ENCODE data around the gene DPY30. TPM values are rescaled to one million over a fixed set of nuclear protein-coding genes. Genes with fewer than 3 reads are reported as not detected.

Gene DPY30
- total RNA-seq, 1 donor from 2014 or later = 65.5 TPM

DNA sequence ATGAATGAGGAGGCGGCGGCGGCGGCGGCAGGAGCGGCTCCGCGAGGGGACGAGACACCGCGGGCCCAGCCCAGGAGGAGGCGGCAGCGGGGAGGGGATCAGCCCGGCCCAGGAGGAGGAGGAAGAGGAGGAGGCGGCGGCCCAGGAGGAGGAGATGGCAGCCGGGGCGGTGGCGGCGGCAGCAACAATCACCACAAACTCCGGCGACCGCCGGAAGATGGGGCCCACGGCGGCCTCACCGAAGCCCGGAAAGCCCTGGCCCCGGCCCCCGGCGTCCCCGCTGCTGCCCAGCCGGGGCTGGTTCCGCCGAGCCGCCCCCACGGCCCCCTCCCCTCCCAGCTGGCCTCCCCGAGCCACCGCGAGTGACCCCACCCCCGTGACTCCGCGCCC is 29.3 kb downstream of the DPY30 start:
- intact Hi-C loops (cut with micrococcal nuclease) = loop anchor here (2.0 kb wide), 1 partner anchor 155 kb away; the partner anchor contains the start of gene SLC30A6

DNA sequence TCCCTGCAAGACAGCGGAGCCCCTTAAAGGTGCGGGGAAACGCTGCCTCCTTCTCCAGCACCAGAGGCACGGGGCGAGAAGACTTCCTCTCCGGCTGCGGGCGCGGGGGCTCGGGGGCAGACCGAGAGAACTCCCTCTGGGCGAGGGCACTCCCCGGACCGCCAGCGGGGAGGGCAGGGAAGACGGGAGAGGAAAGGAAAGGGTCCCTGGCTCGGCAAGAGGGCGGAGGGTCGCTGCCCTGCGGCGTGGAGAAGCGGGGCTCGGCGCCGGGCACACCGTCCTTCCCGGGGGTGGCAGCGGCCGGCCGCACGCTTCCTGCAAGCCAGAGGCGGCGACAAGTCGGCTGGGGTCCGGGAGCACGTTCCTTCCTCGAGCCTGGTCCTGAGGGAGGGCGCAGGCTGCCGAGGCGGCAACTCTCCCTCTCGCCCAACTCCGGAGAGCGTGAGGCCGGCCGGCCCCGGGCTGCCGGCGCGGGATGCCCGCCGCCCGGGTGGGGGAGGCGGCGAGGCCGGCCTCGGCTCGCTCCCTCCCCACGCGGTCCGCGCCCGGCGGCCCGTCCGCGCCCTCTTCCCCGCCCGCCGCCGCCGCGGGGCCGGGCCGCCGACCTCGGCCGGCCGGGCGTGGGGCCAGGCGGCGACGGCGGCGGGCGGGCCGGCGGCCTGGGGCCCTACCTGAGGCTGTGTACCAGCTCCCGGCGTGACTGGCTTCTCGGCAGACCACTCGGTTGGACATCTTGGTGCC is 29.9 kb downstream of the DPY30 start:
- intact Hi-C loops (cut with micrococcal nuclease) = loop anchor here (2.0 to 5.0 kb wide), 2 partner anchors 47 to 155 kb away; partner anchors contain the start of gene SLC30A6

DNA sequence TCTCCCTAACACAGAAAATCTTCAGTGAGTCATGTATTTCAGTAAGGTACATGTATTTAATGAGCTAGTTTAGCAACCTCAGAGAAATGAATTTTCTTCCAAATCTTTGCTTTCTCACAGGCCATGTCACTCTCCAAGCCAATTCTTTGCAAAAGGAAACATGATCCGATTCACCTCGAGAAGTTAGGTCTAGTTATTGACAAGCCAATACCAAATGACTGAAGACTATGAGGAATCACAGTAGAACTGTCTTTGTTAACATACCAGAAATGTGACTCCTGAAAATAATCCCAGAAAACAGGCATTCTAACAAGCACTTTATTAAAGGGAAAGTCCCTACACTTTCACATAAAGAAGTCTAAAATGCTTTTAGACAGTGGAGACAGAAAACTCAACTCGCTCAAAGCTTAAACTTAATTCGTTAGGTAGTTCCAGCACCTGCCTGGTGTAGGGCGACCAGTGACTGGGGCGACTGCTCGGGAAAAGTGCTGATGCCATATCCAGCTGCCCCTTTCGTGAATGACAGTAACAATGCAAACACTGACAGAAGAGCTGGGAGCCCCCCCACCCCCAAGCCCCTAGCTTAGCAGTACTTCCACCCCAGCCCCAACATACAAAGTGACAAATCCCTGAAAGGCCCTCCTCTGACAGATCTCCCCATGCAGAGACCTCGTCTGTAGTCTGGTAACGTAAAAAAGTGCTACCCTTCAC is 30.6 kb downstream of the DPY30 start:
- intact Hi-C loops (cut with micrococcal nuclease) = loop anchor here (5.0 kb wide), 1 partner anchor 47 kb away; no protein-coding TSS in a partner anchor

DNA sequence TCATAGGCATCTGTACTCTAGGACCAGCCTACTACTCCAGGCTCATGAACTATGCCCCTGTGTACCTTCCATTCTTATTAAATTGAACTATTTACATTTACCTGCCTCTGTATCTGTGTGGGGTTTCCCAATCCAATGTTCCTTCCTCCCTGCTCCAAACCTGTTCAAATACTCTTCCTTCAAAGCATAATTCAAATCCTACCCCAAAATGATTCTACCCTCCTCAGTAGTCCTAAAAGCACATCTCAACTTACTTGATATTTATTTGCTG is 32.5 kb downstream of the DPY30 start:
- intact Hi-C loops (cut with micrococcal nuclease) = loop anchor here (5.0 kb wide), 1 partner anchor 45 kb away; no protein-coding TSS in a partner anchor

DNA sequence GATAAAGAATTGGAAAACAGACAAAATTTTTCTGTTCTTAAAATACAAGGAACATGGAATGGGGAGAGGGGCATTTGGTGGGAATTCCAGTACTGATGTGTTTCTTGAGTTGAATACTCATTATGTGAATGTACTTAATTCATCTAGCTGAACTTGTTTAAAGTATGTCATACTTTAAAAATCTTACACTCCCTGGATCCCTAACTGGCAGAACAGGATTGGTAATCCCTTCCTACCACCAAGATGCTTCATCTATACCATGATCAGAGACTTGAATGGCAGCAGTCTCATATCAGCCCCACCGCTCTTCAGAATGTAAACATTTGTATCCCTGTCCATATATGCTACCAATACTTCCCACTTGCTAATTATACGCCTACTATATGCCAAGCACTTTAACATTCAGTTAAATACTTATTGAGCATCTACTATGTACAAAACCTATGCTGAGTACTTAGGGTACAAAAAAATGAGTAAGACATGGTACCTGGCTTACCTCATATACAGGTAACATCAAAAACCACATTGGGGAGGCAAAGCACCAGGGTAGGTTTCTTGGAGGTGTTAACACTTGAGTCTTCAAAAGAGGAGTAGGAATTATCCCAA is 34.1 kb downstream of the DPY30 start:
- intact Hi-C loops (cut with micrococcal nuclease) = loop anchor here (5.0 kb wide), 1 partner anchor 43 kb away; no protein-coding TSS in a partner anchor

DNA sequence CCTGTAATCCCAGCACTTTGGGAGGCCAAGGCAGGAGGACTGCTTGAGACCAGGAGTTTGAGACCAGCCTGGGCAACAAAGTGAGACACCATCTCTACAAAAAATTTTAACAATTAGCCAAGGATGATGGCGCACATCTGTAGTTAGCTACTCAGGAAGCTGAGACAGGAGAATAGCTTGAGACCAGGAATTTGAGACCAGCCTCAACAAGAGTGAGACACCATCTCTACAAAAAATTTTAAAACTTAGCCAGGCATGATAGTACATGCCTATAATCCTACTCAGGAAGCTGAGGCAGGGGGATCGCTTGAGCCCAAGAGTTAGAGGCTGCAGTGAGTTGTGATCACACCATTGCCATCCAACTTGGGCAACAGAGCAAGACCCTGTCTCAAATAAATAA is 35.8 kb downstream of the DPY30 start:
- intact Hi-C loops (cut with micrococcal nuclease) = no loop called here

DNA sequence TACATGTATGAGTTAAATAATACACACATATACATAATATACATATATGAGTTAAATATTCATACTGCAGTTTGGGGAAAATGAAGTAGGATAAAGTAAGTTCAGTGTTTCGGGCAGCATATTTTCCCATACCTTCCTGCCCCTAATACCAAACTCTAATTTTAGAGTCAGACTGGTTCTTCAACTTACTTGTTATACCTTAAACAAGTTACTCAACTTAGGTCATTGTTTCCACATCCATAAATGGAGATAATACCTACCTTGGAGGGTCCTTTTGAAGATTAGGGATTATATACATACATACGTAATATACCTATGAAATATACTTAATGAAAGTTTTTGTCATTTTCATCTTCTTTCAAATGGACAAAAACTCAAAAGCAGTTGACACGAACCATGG is 37.2 kb downstream of the DPY30 start:
- intact Hi-C loops (cut with micrococcal nuclease) = no loop called here

DNA sequence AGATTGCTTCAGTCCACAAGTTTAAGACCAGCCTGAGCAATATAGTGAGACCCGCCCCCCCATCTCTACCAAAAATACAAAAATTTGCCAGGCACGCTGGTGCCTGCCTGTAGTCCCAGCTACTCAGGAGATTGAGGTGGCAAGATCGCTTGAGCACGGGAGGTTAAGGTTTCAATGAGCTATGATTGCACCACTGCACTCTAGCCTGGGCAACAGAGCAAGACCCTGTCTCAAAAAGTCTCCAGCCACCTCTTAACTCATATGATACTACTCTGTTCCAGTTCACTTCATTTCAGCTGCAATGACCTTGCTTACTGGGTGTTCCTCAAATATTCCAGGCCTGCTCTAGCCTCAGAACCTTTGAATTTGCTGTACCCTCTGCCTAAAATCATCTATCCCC is 40.2 kb downstream of the DPY30 start:
- intact Hi-C loops (cut with micrococcal nuclease) = no loop called here

DNA sequence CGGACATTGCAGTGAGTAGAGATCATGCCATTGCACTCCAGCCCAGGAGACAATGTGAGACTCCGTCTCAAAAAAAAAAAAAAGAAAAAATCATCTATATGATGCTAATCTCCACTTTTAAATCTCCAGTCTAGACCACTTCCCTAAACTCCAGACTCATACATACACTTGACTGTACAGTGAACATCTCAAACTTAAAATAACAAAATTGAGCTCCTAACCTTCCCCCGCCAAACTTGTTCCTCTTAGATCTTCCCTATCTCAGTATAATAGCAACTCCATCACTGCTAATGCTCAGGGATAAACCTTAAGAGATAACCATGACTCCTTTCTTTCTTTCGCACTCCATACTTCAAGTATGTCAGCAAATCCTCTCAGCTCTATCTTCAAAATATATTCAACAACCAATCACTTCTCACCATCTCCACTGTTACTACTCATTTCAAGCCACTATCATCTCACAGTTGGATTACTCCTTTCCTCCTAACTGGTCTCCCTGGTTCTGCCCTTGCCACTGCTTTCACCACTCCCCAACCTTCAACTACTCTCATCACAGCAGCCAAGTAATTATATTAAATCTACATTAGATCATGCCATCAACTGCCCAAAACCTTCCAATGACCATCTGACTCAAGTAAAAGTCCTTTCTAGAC is 40.7 kb downstream of the DPY30 start:
- intact Hi-C loops (cut with micrococcal nuclease) = no loop called here

DNA sequence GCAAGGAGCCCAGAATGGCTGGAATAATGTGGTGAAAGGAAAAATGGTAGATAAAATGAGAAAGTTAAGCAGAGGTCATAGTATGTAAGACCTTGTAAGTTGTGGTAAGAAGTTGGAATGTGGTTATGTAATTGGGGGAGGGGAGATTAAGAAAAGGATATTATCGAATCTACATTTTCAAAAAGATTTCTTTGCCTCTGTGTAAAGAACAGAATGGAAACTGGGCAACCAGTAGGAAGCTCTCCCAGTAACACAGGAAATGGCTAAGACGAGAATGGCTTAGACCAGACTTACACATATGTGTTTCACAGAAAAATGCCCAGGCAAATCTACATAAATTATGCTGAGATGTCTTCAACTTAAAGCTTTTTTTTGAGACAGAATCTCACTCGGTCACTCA is 42.0 kb downstream of the DPY30 start:
- intact Hi-C loops (cut with micrococcal nuclease) = no loop called here

DNA sequence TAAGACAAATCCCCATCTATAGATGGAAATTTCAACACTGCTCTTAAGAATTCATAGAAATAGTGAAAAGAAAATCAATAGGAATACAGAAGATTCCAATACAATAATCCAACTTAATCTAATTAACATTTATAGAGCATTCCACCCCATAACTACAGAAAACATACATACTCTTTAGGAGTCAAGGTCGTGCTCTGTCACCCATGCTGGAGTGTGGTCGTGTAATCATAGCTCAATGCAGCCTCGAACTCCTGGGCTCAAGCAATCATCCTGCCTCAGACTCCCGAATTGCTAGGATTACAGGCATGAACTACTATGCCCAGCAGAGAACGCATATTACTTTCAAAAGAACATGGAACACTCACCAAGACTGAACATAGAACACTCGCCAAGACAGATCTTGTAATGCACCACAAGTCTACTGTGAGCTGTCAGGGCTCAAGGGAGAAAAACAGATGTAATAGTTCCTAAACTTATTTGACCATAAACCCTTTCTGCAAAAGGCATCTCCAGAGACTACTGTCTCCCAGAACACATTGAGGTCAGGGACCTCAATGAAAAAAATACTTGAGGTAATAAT is 42.9 kb downstream of the DPY30 start:
- intact Hi-C loops (cut with micrococcal nuclease) = no loop called here

DNA sequence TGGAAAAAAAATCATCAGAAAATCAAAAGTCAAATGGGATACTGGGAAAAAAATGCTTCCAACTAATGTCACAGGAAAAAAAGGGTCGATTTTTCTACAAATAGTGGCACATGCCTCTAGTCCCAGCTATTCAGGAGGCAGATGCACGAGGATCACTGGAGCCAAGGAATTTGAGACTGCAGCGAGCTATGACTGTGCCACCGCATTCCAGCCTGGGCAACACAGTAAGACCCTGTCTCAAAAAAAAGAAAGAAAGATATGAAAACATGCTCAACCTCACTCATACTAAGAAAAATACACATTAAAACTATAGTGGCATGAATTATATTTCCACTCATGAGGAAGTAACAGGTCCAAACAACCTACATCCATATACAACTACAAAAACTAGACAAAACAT is 46.7 kb downstream of the DPY30 start:
- intact Hi-C loops (cut with micrococcal nuclease) = no loop called here

DNA sequence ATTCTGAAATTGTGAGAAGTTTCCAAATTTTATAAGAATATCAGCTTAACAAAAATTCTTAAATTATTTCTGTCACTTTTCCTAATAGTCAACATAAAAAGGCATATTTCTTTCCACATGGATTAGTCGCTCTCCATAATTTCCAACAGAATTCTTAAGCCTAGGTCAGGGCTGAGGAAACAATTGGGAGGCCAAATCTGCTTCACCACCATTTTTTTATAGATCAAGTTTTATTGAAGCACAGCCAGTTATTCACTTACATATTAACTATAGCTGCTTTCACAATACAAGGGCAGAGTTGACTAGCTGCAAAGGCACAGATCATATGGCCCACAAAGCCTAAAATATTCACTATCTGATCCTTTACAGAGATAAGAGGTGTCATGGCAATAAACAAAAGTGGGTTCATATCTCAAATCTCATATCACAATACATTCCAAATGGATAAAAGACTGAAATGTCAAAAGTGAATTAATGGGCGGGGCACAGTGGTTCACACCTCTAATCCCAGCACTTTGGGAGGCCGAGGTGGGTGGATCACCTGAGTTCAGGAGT is 47.5 kb downstream of the DPY30 start:
- intact Hi-C loops (cut with micrococcal nuclease) = no loop called here

DNA sequence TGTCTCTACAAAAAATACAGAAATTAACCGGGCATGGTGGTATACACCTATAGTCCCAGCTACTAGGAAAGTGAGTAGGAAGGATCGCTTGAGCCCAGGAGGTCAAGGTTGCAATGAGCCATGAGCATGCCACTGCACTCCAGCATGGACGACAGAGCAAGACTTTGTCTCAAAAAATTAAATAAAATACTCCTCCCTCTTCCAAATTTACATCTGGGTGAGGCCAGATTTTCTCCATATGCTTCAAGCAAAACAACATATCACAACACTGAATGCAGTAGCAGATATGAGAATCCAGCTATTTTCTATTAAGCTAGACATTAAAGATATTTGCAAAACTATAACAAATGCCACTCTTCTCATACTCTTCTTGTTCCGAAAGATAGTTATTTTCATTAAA is 49.7 kb downstream of the DPY30 start:
- intact Hi-C loops (cut with micrococcal nuclease) = no loop called here

DNA sequence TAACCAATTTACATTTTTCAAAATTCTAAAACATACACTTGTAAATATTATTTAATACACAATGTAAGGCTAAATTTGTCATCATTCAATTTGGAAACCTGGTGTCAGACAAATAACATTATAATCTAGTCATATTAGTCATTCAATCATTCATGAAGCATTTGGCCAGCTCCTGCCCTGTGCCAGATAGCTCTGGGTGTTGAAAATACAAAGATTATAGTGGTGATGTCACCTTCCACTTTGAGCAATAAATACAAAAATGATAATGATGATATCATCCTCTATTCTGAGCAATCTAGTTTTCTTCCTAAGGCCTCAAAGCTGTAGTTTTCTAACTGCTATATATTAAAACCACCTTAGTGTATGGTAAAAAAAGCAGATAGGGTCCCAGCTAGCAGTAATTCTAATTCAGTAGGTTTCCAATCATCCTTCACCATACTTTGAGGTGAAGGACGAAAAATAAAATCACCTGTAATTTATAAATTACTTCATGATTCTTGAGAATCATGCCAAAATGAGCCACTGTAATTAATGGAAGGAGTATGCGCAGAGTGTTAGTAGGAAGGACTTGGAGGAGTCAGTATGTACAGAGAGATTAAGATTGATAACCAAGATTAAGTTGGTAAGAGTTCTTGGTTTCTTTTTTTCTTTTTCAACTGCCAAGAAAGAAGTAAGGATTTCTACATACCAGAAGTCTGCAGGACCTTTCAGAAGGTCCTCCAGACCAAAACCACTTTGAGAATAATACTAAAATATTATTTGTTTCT is 52.0 kb downstream of the DPY30 start:
- intact Hi-C loops (cut with micrococcal nuclease) = no loop called here

DNA sequence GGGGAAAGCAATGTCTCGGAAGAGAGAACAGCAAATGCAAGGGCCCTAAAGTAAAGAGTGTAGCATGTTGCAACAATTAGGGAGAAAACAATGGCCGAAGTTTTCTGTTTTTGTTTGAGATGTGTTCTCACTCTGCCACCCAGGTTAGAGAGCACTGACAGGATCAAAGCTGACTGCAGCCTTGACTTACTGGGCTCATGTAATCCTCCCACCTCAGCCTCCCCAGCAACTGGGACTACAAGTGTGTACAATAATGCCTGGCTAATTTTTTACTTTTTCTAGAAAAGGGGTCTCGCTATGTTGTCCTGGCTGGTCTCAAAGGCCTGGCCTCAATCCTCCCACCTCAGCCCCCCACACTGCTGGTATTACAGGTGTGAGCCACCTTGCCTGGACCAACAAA is 52.7 kb downstream of the DPY30 start:
- intact Hi-C loops (cut with micrococcal nuclease) = no loop called here

DNA sequence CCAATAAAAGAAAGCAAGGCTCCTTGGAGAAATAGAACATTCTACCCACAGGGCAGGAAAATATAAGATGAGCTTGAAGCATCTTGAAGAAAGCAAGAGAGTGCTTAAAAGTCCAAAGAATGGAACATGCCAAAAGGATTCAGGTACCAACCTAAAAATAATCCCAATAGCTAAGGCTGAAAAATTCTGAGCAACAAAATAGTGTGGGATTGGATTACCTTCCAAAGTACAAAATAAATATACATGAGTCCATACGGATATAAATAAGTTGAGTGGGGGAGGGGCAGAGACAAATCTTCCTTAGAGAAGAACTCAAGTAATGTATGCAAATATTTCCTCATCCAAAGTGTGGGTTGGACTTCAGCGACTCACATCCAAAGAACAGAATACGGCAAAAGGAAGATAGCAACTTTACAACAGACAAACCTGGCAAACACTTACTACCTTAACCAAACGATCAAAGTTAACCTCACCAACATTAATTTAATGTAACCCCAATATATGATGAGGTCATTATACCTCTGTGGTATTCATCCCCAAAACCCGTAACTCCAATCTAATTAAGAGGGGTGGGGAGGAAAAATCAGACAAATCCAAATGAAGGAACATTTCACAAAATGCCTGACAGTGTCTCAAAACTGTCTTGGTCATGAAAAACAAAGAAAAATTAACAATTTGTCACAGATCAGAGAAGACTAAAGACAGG is 55.7 kb downstream of the DPY30 start:
- intact Hi-C loops (cut with micrococcal nuclease) = no loop called here

DNA sequence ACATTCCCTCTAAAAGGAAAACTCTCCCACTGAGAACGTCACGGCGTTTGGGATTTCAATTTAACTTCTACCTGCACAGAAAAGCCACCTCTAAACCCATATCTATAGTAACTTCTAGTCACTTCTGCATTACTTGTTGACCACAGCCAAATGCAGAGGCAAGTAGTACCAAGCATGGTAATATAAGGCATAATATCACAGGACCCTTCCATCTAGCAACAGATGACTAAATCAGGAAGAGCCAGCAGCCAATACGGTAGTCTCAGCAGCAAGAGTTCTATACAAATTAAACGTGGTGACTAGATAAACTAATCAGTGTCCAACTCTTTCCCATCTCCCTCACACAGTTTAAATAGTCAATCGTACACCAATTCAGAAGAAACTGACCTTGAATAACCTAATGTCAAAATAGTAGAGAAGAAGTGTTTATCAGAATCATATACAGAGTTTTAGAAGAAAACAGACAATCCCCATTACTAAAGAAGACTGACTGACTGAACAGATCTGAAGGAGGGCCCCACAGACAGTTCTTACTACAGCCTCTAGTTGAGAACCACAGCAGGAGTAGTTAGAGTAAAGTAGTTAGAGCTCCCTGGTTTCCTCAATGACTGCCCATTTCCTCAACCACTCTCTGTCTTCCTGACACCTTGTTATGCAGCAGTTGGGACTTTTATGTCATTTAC is 58.8 kb downstream of the DPY30 start:
- intact Hi-C loops (cut with micrococcal nuclease) = no loop called here

DNA sequence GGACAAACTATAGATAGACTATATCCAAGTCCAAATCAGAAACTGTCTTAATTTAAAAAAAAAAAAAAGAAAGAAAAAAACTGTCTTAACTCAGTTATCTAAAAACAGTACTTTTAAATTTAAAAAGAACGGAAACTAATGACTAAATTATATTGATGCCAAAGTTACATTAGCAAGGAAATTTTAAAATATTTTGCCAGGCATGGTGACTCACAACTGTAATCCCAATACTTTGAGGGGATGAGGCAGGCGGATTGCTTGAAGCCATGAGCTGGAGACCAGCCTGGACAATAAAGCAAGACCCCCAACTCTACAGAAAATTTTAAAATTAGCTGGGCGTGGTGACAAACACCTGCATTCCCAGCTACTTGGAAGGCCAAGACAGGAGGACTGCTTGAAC is 59.6 kb downstream of the DPY30 start:
- intact Hi-C loops (cut with micrococcal nuclease) = no loop called here
